Stomach (tissue), 4 donors: Measurements from ENCODE around the gene TLE3.

Source experiments
- CTCF ChIP-seq, 7 experiments: fragments of 450-650 bp in 4 of 7; fragments of 200-600 bp in 3 of 7; sonication (generic) in 3 of 7; IDR thresholded peaks; one replicate each; pipeline ENCODE4 v1.5.1; 2016 to 2019; ENCODE audit warnings: antibody characterized with exemption in 7 of 7, control low read depth in 2 of 7, mild to moderate bottlenecking in 1 of 7
- POLR2A ChIP-seq, 4 donors: fragments of 450-650 bp; IDR thresholded peaks; one replicate each; pipeline ENCODE4 v1.6.1; 2016; ENCODE audit warnings: antibody characterized with exemption in 4 of 4, control low read depth in 2 of 4, mild to moderate bottlenecking in 1 of 4, moderate library complexity in 1 of 4

- TF ChIP-seq CTCF (IDR thresholded peaks at IDR 0.05) (no peak), POLR2A (IDR thresholded peaks at IDR 0.05) (no peak)
These were observed 390 bp upstream of the TLE3 start for GRCh38 chr15:70098153-70098460.
